Measurements from ENCODE around the gene ACBD4.

Gene ACBD4

GRCh38 chr17:45090711-45091110, 44.8 kb upstream of the ACBD4 start:
- H3K4me3 ChIP-seq (ENCODE audit: low read length): no peak overlapping the region
- no peak for DNase-seq (ENCODE audit: low read depth)
- TF ChIP-seq CTCF (IDR thresholded peaks at IDR 0.05; ENCODE audit: insufficient read depth, low read depth, low read length, missing control alignments): no peak

GRCh38 chr17:45091778-45092425, 43.6 kb upstream of the ACBD4 start:
- no peak for TF ChIP-seq CTCF (IDR thresholded peaks at IDR 0.05; ENCODE audit: insufficient read depth, low read depth, low read length, missing control alignments)
- no peak overlapping the region for H3K4me3 ChIP-seq (ENCODE audit: low read length)
- peak; percentile 39 for DNase-seq (ENCODE audit: low read depth)

GRCh38 chr17:45092911-45093430, 42.5 kb upstream of the ACBD4 start:
- TF ChIP-seq CTCF (IDR thresholded peaks at IDR 0.05; ENCODE audit: insufficient read depth, low read depth, low read length, missing control alignments): no peak
- DNase-seq (ENCODE audit: low read depth): peak; percentile 97
- no peak overlapping the region for H3K4me3 ChIP-seq (ENCODE audit: low read length)

- DNase-seq (ENCODE audit: low read depth): no peak
- no peak overlapping the region for H3K4me3 ChIP-seq (ENCODE audit: low read length)
- TF ChIP-seq CTCF (IDR thresholded peaks at IDR 0.05; ENCODE audit: insufficient read depth, low read depth, low read length, missing control alignments): no peak
Observed at GRCh38 chr17:45093444-45094110, 41.9 kb upstream of the ACBD4 start.

- peak; percentile 56 for DNase-seq (ENCODE audit: low read depth)
- H3K4me3 ChIP-seq (ENCODE audit: low read length): no peak overlapping the region
- peak; percentile 65 for TF ChIP-seq CTCF (IDR thresholded peaks at IDR 0.05; ENCODE audit: insufficient read depth, low read depth, low read length, missing control alignments)
Observed at GRCh38 chr17:45096141-45096540, 39.3 kb upstream of the ACBD4 start.

GRCh38 chr17:45096926-45097325, 38.6 kb upstream of the ACBD4 start:
- DNase-seq (ENCODE audit: low read depth): no peak
- TF ChIP-seq CTCF (IDR thresholded peaks at IDR 0.05; ENCODE audit: insufficient read depth, low read depth, low read length, missing control alignments): no peak
- no peak overlapping the region for H3K4me3 ChIP-seq (ENCODE audit: low read length)

All from epithelial cell of esophagus (primary cell).